ENCODE measurements around the gene CAND1.

The CAND1 gene

DNA sequence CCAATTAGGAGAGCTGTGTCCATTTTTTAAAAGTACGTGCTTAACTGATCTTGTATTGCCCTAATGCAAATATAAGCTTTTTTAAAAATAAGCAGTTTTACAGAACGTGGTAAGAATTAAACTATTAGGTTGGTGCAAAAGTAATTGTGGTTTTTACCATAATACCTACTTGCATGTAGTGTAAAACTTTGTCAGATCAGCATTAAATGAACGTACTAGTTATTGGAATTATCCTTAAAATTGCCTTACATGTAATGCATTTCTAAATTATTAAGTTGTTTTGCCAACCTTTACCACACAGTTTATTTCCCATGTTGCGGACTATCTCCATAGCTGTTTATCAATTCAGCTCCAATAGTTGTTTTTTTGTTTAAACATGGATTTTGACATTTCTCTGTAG, 10.9 kb downstream of the CAND1 start:
- TF ChIP-seq, protein P1, sequence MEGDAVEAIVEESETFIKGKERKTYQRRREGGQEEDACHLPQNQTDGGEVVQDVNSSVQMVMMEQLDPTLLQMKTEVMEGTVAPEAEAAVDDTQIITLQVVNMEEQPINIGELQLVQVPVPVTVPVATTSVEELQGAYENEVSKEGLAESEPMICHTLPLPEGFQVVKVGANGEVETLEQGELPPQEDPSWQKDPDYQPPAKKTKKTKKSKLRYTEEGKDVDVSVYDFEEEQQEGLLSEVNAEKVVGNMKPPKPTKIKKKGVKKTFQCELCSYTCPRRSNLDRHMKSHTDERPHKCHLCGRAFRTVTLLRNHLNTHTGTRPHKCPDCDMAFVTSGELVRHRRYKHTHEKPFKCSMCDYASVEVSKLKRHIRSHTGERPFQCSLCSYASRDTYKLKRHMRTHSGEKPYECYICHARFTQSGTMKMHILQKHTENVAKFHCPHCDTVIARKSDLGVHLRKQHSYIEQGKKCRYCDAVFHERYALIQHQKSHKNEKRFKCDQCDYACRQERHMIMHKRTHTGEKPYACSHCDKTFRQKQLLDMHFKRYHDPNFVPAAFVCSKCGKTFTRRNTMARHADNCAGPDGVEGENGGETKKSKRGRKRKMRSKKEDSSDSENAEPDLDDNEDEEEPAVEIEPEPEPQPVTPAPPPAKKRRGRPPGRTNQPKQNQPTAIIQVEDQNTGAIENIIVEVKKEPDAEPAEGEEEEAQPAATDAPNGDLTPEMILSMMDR (conservative IDR thresholded peaks at IDR 0.05), result no peak
- H3K27ac ChIP-seq, result 0 out of 2 replicates have a peak overlapping the region, but pooled peaks have one; percentile 0

DNA sequence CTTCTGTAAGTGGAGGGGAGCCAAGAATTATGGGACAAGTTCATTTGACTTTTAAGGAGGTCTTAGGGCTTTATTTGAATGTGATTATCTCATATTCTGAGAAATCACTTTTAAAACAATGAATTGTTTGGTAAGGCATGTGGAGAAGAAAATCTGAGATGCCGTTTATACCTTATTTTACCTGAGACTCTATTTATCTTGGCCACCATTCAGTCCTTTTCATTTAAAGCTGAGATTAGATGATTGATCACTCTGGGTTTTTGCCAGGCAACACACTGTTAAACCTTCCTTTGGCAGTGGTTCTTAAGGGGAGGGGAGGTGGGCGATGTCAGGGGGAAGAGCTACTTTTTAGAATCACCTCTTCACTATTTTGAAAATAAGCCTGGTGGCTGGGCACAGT, 11.4 kb downstream of the CAND1 start:
- TF ChIP-seq, protein P1 (conservative IDR thresholded peaks at IDR 0.05), result no peak
- H3K27ac ChIP-seq, result 0 out of 2 replicates have a peak overlapping the region, but pooled peaks have one; percentile 0

DNA sequence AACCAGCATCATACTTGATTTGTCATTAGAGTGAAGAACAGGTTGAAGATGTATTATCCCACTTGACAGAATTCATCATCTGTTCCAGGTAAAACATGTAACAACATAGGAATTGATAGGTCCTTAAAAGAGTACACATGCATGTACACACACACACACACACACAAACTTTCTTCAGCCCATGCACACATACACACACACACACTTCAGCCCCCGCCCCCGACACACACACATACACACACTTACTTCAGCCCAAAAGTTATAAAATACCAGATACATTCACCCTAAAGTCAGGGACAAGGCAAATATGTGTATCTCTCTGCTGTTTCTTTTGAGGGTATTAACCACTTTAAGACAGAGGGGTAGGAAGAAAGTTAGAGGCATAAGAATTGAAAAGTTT, 15.4 kb downstream of the CAND1 start:
- no peak overlapping the region for H3K27ac ChIP-seq

DNA sequence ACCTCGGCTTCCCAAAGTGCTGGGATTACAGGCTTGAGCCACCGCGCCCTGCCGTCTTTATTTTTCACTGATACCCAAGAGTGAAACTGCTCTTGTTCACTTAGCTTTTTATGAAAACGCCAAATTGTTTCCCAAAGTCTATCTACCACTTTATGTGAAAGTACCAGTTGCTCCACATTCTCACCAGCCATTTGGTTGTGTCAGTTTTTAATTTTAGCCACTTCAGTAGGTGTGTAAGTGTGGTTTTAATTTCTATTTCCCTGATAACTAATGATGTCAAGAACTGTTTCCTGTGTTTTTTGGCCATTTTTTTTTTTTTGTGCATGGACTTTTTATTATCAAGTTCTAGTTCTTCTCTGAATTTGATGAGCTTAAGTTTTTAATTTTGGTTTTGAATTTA, 17.1 kb downstream of the CAND1 start:
- TF ChIP-seq, protein P1 (conservative IDR thresholded peaks at IDR 0.05), result no peak

More for the DNA sequence above, 15.4 kb downstream of the CAND1 start:
- TF ChIP-seq, protein P1 (conservative IDR thresholded peaks at IDR 0.05), result no peak

DNA sequence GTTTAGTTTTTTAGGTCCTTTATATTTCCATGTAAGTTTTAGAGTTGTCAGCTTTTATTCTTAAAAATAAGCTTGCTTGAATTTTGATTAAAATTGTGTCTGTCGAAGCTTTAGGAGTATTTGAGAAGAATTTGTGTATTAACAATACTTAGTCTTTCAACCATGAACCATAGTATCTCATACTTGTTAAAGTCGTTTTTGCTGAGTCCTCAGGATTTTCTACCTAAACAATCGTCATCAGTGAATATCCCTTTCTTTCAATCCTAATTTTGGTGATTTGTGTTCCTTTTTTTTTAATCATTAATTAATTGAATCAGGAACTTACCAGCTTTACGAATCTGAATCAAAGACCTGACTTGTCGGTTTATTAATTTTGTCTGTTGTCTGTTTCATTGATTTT, 18.2 kb downstream of the CAND1 start:
- TF ChIP-seq, protein P1 (conservative IDR thresholded peaks at IDR 0.05), result no peak
- H3K27ac ChIP-seq, result no peak overlapping the region

More for the DNA sequence above, 17.1 kb downstream of the CAND1 start:
- no peak overlapping the region for H3K27ac ChIP-seq

DNA sequence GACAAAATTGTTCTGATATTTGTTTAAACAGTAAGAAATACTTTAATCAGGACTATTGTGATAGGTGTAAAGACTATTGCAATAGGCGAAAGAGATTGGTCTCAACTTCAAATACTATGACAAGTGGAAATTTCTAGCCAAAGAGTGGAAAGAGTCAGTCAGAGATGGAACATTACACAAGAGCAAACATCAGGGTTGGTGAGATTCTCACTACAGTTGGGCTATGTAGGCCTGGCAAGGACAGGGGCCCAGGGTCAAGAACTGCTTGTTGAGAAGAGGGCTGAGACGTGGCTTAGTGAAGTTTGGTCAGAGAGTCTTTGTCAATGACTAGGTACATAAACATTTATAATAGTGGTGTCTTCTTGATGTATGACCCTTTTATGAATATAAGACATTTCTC, 19.4 kb downstream of the CAND1 start:
- H3K27ac ChIP-seq, result no peak overlapping the region
- TF ChIP-seq, protein P1 (conservative IDR thresholded peaks at IDR 0.05), result no peak

DNA sequence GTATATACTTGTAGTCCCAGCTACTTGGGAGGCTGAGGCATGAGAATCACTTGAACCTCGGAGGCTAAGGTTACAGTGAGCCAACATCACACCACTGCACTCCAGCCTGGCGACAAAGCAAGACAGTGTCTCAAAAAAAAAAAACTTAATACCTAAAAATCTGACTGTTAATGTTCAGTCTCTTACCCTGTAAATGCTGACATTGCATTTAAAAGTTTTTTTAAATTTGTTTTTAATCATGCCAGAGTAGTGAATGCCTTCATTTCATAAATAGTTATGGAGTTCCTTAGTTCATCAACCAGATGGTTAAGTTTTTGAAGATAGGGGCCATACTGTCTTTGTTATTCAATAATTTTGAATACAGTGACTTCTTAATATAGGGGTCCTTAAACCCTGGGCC, 21.2 kb downstream of the CAND1 start:
- TF ChIP-seq, protein P1 (conservative IDR thresholded peaks at IDR 0.05), result no peak
- H3K27ac ChIP-seq, result no peak overlapping the region

All from VCaP (cell line).